Activated CD4-positive, alpha-beta T cell treated with anti-CD3 and anti-CD28 coated beads, Interleukin-2, amount 50 U/mL, for 48 hours (primary cell): ENCODE results near the gene PPM1B.

Experiments used
- DNase-seq, 2 experiments: peaks; one replicate each; pipeline ENCODE4 v3.0.0-alpha.2; 2020

PPM1B gene

DNA sequence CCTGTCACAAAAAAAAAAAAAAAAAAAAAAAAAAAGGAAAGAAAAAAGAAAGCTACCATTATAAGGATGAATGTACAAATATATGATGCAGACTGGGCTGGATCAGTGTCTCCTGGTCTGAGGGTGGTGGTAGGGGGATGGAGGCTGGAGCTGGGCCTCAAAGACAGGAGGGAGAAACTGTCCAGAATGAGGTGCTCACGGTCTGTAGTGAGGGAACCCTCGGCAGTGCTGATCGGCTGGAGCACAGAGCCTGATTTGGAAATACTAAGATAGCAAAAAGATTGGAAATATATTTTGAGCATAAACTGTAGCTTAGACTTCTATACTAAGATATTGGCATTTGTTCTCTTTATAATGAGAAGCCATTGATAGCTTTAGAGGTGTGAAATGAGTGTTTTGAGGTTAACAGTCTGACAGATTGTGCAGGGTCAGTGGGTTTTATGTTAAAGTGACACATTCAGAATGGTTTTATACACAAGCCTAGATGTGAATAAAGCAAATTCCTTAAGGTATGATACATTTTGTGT is 98.7 kb downstream of the PPM1B start:
- no peak for DNase-seq

GRCh38 chr2:44267796-44268648 is 99.3 kb downstream of the PPM1B start:
- DNase-seq = no peak

GRCh38 chr2:44269831-44270230 is 101.2 kb downstream of the PPM1B start:
- no peak for DNase-seq

- no peak for DNase-seq
Observed at GRCh38 chr2:44271296-44271695, 102.6 kb downstream of the PPM1B start.

- no peak for DNase-seq
Observed at GRCh38 chr2:44273076-44273475, 104.4 kb downstream of the PPM1B start.

- no peak for DNase-seq
Observed at GRCh38 chr2:44273596-44273995, 104.9 kb downstream of the PPM1B start.

DNA sequence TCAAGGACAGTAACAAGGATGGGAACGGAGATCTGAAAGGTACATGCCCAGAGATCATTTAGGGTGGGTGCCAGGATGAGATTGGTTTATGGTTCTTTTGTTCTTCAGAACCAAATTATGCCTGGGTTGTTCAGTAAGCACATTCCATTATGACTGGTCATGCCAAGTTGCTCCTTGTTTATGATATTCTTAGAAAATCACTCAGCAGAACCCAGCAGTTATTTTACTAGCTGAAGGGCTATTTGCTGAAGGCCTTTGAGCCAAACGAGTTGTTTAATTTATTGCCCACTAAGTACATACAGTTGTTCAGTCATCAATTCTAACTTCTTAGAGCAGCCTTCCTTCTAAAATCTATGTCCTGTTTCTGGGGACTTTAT is 107.2 kb downstream of the PPM1B start:
- no peak for DNase-seq

GRCh38 chr2:44277541-44277940 is 108.9 kb downstream of the PPM1B start:
- DNase-seq = no peak

- DNase-seq = no peak
Observed at GRCh38 chr2:44280869-44281268, 112.2 kb downstream of the PPM1B start.
